COR-L47 (cell line): ENCODE results near the gene MMD.
"Not testable (repeated sequence)": the region's sequence is repeated elsewhere in the genome, so short reads cannot be mapped to it uniquely, and the experiment has no call there.

Experiments used
- DNase-seq: peaks from one replicate; lab custom pipeline; 2025; lab: John Stamatoyannopoulos, UW

The MMD gene

DNA sequence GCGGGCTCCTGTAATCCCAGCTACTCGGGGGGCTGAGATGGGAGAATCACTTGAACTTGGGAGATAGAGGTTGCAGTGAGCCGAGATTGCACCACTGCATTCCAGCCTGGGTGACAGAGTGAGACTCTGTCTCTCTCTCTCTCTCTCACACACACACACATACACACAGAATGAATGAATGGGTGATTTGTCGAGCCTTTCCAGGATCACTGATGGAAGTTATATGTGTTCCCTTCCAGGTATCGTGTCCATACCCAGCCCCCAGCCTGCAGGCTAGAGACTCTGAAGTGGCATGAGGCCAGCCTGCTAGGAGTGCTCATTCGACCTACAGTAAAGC is 1.2 kb upstream of the MMD start:
- not testable (repeated sequence) for DNase-seq

- DNase-seq, result no peak
Observed at GRCh38 chr17:55420776-55421178, 858 bp downstream of the MMD start.

GRCh38 chr17:55420067-55420775 is 1.4 kb downstream of the MMD start:
- DNase-seq, result no peak

GRCh38 chr17:55418369-55419268 is 3.0 kb downstream of the MMD start:
- no peak for DNase-seq

- DNase-seq, result no peak
Observed at GRCh38 chr17:55417411-55418268, 4.0 kb downstream of the MMD start.

DNA sequence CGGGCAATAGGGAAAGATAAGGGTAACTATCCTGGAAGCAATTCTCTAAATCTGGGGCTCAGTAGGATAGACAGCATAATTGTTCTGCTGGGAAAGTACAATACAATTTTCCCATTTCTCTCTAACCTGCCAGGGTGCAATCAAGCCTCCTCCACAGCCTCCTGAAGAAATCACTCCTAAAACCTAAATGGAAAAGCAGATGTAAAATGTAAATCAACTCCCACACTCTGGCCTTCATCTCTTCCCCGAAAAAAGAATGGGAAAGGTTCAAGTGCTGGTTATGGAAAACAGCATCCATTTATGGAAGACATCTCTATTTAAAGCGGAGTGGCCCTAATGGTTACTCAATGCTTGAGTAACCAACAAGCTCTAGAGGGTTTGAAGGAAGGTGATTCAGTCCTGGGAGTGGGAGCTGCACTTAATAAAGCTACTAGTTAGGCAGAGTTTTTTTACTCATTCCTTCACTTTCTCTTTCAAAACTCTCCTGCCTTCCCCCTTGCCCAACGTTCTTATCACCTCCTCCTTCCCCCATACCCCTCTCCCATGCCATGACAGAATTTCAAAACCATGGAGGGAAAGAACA is 5.1 kb downstream of the MMD start:
- DNase-seq, result no peak

GRCh38 chr17:55416000-55416399 is 5.6 kb downstream of the MMD start:
- DNase-seq, result no peak

- no peak for DNase-seq
Observed at GRCh38 chr17:55414983-55415382, 6.7 kb downstream of the MMD start.

GRCh38 chr17:55413825-55414489 is 7.7 kb downstream of the MMD start:
- no peak for DNase-seq

GRCh38 chr17:55411463-55411855 is 10.2 kb downstream of the MMD start:
- DNase-seq, result no peak

DNA sequence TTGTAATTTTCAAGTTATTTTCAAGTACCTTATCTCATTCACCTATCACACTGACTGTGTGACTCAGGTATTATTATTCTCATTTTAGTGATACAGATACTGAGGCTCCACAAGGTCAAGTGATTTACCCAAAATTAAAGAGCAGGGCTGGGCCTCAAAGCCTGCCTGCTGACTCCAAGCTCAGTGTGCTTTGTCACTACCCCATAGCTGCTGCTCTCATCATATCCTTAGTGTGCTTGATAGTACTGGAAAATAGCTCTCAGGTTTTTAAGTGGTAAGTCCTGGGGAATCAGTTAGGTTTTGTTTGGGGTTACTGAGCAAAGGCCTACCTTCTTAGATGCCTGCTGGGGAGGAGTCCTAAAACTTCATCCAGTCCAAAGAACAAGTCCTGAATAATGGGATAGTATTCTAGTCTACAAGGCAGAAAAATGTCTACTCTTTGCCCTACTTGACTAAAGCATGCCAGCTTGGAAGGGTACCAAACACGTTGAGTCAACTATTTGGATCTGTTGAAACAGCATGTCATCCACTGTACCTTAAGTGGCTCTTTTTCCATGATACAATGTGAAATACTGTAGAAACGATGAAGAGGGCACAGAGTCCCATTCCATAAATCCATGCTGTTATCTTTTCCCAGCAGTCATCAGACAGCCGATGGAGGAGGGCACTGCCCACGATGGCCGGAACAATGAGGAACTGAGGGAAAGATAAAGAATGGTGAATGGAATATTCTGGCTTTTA is 10.7 kb downstream of the MMD start:
- DNase-seq, result no peak

DNA sequence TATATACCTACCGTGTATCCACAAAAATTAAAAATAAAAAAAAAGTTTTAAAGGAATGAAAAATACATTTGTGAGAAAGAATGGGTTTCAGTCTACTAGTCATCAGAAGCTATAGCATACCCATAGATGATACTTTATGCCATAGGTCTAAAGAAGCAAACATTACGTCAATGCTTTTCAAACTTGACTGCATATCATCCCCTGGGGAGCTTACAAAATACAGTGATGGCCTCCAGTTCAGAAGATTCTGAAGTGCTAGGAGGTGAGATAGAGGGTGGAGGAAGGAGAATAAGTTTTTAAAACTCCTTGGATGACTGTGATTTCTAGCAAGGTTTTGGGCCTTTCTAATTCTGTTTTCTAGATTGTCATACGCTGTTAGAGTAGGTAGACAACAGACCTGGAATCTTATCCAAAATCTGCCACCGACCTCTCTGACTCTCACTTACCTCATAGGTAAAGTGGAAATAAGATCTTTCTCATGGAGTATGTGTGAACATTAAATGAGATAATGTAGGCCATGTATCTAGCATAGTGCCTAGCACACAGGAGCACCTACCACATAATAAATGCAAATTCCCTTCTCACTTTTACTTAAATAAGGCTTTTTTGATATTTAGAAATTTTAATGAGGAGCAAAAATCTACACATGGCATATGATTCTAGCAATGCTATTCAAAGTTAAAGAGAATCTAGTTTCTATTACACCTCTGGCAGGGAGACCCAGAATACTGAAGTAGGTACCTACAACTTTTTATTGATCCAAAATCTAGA is 12.4 kb downstream of the MMD start:
- no peak for DNase-seq

DNA sequence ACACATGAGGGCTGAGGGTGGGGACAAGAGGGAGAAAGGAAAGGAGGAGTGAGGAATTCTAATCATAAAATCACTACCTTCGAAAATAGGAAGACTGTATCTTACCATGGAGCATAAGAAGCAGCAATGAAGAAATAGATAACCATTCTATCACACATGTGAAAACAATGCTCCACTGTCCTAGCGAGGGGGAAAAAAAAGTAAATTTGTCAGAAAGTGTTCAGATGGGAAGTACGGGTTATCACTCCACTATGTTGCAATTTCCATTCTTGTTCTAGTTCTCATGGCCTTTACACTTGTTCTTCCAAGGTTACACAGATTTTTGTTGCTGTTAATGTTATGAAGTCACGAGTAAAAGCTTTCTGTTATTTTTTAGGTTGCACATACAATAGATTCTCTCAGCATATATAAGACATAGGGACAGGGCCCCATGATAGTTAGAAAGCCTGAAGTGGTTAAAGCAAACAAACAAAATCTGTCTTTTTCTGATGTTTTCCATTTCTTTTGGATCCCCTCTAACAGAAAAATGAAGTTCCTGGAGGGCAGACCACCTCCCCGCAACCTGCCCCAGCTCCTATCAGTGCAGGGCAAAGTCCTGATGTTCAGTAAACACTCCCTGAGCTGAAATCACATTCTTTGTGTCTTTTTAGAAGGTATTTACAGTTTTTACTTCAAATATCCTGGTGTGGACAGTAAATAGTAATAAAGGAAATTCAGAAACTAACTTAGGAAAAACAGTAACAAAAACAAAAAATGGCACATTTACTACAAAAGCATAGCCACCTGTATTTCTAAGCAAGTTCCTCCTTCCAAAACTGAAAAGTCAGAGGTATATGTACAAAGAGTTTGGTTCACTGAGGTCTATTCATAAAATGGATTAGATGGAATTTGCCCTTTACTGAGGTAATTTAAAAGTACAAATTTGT is 13.7 kb downstream of the MMD start:
- DNase-seq, result no peak

- DNase-seq, result no peak
Observed at GRCh38 chr17:55405600-55405999, 16.0 kb downstream of the MMD start.

DNA sequence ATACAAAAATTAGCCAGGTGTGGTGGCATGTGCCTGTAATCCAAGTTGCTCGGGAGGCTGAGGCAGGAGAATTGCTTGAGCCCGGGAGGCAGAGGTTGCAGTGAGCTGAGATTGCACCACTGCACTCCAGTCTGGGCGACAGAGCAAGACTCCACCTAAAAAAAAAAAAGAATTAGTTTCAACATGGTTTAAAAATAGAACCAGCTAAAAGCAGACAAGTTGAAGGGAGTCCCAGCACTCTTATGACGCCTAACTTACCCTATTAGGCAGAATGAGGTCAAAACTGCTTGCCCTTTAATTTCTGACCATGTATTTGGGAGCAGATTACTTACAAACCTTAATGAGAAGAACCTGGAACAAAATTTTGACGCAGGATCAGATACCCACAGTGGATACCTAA is 17.4 kb downstream of the MMD start:
- not testable (repeated sequence) for DNase-seq

- DNase-seq, result no peak
Observed at GRCh38 chr17:55402374-55402773, 19.3 kb downstream of the MMD start.

- no peak for DNase-seq
Observed at GRCh38 chr17:55398689-55399088, 22.9 kb downstream of the MMD start.

GRCh38 chr17:55395803-55396505 is 25.7 kb downstream of the MMD start:
- DNase-seq, result no peak
